GM18867 (cell line): ENCODE data around the gene ZYG11B.
"Not testable (repeated sequence)": the region's sequence is repeated elsewhere in the genome, so short reads cannot be mapped to it uniquely, and the experiment has no call there.

Experiments
- ATAC-seq: cut with Tn5 transposase; IDR thresholded peaks from one replicate; pipeline ENCODE4 v1.9.1; 2021; ENCODE audit warnings: mild to moderate bottlenecking, moderate library complexity; ENCODE audit not compliant: unreplicated experiment

ZYG11B gene

DNA sequence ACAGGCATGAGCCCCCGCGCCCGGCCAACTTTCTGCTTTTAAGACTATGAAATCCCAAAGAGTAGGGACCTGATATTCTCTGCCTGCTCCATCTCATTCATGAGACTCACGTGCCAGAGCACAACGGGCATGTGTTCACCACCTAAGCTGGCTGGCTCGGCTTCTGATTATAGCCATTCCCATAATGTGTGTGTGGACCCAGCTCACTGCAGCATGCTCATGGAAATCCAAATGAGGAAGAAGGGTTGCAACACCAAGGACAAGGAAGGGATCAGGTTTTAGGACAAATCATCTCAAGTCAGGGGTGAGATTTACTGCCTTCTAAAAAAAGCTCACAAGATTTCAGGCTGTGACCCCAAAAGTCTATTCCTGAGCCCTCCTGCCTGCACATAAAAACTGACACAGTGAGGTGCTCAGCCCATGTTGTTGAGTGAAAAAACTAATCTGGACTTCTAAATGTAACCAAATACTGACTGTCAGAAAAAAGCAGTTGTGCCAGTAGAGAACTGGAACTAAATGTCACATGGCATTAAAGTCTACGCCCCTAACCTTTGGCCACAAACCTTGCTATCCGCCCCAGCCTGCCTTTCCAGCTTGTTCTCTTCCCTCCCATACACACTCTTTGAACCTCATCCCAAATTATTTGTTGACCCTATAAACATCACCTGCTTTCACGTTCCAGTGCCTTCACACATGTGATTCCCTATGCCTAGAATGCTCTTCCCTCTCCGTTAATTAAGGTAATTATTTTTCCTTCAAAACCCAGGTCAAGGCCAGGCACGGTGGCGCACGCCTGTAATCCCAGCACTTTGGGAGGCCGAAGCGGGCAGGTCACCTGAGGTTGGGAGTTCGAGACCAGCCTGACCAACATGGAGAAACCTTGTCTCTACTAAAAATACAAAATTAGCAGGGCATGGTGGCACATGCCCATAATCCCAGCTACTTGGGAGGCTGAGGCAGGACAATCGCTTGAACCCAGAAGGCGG lies 19.0 kb upstream of the ZYG11B start:
- no peak for ATAC-seq

DNA sequence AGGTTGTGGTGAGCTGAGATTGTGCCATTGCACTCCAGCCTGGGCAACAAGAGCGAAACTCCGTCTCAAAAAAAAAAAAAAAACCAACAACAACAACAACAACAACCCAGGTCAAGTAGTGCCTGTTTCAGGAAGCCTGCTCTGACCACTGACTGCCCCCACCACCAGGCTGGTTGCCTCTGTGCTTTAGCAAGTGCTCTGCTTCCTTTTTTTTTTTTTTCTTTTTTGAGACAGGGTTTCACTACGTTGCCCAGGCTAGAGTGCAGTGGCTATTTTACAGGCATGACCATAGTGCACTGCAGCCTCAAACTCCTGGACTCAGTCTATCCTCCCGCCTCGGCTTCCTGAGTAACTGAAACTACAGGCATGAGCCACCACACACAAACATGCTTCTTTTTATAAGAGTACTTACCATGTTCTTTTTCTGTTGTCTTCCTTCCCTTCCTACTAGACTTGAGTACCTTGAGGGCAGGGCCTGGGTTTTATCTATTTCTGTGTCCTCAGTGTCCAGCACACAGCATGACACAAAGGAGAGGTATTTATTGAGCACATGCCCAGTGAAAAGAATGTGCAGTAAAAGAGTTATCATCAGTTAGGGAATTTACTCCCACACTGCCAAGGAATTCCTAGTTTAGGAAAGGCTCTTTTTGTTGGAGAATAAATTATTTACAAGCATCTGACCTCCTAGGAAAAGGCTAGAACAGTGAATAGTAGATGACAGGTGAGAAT lies 18.2 kb upstream of the ZYG11B start:
- ATAC-seq: no peak

DNA sequence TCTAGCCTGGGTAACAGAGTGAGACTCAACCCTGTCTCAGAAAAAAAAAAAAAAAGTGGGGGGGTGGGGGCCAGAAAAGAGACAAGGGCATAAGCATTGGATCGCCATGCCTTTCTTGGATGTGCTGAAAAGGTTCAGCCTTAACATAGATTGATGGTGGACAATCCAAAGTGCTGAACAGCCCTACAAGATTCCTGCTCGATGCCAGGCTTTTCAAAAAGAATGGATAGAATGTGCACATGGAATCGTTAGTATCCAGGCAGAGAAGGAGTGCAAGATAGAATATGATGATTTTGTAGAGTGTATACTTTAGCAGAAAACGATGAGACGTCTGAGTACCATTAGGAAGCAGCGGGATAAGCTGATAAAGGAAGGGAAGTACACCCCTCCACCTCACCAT lies 17.2 kb upstream of the ZYG11B start:
- no peak for ATAC-seq

DNA sequence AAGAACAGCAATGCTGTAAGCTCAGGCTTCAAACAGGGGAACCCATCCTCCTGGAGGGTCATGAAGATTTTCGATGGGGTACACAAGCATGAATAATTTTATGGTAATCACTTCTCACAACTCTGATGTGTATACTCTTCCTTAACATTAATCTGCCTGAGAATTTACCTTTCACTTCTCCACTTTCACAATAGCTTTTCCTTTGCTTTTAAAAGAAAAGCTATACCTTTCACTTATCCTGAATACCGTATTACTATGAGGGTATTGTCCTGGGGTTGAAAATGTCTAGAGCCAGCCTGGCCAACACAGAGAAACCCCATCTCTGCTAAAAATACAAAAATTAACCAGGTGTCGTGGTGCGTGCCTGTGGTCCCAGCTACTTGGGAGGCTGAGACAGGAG lies 12.7 kb upstream of the ZYG11B start:
- no peak for ATAC-seq

DNA sequence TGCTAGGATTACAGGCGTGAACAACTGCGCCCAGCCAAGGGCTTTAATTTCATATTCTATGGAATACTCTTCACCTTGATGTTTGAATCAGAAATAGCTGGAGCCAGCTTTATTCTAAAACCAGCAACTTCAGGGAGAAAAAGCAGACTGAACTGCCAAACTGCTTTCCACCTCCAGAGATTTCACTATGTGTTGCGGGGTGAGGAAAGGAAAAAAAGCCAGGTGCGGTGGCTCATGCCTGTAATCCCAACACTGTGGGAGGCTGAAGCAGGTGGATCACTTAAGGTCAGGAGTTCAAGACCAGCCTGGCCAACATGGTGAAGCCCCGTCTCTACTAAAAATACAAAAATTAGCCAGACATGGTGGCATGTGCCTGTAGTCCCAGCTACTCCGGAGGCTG lies 11.0 kb upstream of the ZYG11B start:
- not testable (repeated sequence) for ATAC-seq

DNA sequence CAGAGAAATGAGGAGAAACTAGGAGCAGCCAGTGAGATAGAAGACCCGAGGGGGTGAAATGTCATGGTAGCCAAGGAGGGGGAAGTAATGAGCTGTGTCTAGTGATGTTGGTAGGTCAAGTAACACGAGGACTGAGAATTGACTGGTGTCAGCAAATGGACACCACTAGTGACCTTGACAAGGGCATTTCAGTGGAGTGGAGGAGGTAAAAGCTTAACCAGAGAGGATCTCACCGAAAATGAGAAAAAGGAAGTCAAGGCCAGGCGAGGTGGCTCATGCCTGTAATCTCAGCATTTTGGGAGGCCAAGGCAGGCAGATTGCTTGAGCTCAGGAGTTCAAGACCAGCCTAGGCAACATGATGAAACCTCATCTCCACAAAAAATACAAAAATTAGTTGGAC lies 3.0 kb upstream of the ZYG11B start:
- ATAC-seq: no peak

DNA sequence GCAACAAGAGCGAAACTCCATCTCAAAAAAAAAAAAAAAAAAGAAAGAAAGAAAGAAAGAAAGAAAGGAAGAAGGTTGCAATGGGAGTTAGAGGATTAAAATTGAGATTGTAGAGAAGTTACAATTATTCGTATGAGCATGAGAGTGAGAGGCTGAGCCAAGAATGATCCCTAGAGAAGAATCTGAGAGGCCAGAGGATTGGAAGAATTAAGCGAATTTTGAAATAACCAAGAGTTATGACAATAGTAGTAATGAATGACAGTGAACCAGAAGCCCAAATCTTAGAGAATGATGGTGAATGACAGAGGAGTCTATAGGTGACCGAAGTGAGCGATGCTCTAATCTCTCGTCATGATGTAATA lies 369 bp upstream of the ZYG11B start:
- no peak for ATAC-seq

DNA sequence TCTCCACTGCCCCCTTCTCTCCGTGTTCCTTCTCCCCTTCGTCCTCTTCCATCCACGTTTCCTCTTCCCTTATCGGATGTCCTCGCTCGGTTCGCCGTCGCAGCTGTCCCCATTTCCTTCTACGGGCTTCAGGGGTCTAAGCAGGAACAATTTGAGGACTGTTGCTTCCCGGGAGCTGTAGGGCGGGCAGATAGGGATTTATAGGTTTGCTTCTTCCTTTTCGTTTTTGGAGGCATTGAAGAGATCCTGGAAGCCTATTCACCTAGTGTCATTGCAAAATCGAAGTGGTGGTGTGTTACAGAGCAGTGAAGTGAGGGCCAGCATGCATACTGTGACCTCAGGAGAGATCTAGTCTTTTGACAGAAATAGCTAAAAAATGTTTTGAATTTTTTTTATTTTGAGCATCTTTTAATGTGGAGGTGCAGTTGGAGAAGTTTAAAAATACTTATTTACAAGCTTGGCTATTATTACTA lies 897 bp downstream of the ZYG11B start:
- no peak for ATAC-seq

DNA sequence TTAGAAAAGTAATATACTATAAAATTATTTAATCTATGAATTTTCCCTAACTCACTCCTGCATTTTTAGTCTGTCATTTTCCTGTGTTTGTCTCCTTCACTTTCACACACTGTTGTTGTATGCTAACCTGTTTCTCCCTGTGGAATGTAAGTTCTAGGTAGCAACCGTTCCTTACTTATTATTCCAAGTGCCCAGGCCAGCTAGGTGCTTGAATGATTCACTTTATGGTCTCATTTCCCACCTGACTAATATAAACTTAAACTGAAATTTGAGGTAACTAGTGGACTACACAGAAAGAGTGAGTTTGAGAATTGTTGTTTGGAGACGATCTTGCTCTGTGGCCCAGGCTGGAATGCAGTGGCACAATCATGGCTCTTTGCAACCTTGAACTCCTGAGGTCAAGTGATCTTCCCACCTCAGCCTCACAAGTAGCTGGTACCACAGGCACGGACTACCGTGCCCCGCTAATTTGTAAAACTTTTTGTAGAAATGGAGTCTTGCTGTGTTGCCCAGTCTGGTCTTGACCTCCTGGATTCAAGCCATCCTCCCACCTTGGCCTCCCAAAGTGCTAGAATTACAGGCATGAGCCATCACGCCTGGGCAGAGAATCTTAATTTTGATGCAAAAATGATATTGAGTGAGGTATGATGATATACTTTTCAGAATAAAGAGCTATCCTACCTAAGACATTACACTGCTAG lies 1.9 kb downstream of the ZYG11B start:
- no peak for ATAC-seq

DNA sequence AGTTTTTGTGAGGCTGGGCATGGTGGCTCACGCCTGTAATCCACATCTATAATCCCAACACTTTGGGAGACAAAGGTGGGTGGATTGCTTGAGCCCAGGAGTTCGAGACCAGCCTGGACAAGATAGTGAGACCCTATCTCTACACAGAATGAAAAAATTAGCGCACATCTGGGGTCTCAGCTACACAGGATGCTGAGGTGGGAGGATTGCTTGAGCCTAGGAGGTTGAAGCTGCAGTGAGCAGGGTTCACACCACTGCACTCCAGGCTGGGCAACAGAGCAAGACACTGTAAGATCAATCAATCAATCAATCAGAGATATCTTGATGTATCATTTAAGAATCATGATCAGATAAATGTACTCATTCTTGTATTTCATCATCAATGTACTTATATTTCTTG lies 7.1 kb downstream of the ZYG11B start:
- ATAC-seq: no peak

DNA sequence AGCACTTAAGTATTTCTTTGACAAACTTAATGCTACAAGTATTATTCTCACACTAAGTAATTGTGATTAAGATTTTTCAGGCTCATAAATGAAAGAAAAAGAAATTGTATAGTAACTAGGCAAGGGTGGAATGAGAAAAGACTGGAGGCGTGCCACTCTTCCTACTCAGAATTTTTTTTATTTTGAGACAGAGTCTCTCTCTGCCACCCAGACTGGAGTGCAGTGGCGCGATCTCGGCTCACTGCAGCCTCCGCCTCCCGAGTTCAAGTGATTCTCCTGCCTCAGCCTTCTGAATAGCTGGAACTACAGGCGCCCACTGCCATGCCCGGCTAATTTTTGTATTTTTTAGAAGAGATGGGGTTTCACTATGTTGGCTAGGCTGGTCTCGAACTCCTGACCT lies 9.1 kb downstream of the ZYG11B start:
- not testable (repeated sequence) for ATAC-seq

DNA sequence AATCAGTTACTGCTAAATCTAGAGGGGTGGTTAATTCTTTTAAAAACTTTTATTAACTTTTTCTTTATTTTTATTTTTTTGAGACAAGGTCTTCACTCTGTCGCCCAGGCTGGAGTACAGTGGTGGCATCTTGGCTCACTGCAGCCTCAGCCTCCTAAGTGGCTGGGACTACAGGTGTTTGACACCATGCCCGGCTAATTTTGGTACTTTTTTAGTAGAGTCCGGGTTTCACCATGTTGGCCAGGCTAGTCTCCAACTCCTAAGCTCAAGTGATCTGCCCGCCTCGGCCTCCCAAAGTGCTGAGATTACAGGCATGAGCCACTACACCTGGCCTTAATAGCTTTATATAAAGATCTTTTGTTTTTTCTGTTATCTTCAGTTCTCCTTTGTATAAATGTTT lies 11.9 kb downstream of the ZYG11B start:
- no peak for ATAC-seq

DNA sequence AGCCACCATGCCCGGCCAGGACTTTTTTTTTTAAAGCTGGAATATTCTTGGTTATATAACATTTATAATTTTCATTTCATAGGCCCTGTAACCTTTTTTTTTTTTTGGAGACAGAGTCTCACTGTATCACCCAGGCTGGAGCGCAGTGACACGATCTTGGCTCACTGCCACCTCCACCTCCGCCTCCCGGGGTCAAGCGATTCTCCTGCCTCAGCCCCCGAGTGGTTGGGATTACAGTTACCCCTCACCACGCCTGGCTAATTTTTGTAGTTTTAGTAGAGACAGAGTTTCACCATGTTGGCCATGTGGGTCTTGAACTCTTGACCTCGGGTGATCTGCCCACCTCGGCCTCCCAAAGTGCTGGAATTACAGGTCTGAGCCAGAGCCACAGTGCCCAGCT lies 12.6 kb downstream of the ZYG11B start:
- no peak for ATAC-seq

DNA sequence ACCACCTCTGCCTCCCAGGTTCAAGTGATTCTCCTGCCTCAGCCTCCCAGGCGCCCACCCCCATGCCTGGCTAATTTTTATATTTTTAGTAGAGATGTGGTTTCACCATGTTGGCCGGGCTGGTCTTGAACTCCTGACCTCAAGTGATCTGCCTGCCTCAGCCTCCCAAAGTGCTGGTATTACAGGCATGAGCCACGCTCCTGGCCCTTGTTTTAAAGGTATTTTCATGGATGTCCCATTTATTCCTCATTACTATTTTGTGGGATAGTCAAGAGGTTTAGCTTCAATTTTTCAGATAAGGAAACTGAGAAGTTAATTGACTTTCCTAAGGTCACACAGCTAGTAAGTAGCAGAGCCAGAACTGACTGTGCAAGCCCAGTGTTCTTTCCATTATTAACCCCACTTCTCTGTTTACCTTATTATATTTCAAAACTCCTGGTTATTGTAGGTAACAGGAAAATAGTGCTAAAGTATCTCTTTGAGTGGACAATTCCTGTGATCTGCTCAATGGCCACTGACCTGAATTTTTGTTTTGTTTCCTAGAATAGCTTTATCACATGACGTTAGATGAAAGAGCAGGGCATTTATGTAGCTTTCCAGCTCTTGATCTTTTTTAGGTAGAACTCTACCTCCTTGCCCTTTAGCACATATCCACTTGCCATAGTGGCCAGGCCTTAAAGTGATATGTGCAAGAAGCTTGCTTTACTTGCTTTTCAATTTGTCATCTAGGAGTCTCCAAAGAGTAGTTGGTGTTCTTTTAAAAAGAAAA lies 13.6 kb downstream of the ZYG11B start:
- no peak for ATAC-seq

DNA sequence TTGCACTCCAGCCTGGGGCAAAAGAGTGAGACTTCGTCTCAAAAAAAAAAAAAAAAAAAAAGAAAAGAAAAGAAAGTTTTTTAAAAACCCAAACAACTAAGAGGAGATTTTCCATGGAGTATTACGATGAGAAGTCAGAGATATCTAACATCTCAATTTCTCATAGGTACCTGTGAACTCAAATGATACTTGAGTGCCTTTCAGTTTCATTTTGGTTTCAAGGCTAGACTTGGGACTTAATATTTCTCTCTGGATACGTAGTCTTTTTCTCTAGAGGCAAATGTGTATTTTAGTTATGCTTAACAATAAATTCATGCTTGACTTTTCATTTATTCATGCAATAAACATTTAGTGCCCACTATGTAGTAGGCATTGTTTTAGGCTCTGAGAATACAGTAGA lies 15.0 kb downstream of the ZYG11B start:
- no peak for ATAC-seq

DNA sequence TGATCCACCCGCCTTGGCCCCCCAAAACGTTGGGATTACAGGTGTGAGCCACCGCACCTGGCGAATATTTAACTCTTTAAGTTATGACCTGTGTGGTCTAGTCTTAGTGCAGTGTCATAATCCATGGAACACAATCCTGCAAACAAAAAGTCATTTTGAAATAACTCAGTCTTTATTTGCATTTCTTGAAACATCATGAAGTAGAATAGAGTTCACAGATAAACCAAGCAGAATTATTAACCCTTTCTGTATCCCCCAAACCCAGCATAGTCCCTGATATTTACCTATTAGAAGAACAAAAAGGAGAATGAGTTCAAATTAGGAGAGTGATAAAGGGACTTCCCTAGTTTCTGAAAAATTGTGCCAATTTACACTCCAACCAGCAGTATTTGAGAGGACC lies 19.9 kb downstream of the ZYG11B start:
- ATAC-seq: no peak

DNA sequence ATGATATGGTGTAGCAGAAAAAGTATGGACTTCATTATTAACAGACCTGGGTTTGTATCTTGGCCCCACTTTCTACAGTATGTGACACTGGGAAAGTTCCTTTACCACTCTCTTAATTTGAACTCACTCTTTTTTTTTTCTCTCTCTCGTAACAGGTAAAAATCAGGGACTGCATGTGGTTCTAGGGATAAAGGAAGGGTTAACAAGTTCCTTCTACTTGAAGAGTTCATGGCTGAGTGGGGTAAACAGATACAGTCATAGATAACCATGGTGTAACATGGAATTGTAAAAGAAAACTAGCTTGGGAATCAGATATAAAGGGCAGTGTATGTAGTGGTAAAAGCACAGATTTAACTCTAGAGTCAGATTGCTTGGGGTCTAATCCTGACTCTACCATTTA lies 21.2 kb downstream of the ZYG11B start:
- ATAC-seq: no peak

DNA sequence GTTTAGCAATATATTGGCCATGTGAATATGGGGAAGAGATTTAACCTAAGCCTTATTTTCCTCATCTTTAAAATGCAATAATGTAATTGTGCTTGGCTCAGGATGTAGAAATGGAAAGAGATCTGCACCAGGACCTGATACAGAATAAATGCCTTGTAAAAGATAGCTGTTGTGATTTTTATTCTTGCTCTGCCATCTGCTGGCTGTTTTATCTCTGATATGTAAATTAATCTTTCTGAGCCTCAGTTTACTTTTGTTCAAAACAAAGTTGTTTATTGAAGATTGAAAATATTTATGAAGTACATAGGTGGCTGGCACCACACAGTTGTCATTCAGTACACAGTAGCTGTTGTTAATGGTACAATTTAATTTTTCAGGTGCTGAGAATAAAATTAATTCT lies 21.9 kb downstream of the ZYG11B start:
- no peak for ATAC-seq

DNA sequence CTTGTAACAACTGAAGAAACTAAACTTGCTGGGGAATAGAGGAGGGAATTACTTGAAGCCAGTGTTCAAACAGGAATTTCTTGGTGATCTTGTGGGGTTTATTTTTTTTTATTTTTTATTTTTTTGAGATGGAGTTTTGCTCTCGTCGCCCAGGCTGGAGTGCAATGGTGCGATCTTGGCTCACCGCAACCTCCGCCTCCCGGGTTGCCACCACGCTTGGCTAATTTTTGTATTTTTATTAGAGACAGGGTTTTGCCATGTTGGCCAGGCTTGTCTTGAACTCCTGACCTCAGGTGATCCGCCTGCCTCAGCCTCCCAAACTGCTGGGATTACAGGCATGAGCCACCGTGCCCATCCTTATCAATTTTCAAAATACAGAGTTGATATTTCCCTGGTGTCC lies 23.2 kb downstream of the ZYG11B start:
- ATAC-seq: not testable (repeated sequence)

DNA sequence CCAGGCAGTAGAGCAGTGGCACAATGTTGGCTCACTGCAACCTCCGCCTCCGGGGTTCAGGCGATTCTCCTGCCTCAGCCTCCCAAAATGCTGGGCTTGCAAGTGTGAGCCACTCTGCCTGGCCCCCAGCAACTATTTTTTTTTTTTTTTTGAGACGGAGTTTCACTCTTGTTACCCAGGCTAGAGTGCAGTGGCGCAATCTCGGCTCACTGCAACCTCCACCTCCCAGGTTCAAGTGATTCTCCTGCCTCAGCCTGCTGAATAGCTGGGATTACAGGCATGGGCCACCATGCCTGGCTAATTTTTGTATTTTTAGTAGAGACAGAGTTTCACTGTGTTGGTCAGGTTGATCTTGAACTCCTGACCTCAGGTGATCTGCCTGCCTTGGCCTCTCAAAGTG lies 23.9 kb downstream of the ZYG11B start:
- not testable (repeated sequence) for ATAC-seq
